GM18499 (cell line): ENCODE measurements around the gene IVNS1ABP.

ENCODE experiments used
- ATAC-seq: cut with Tn5 transposase; IDR thresholded peaks from one replicate; pipeline ENCODE4 v1.9.1; 2021; ENCODE audit warnings: moderate number of reproducible peaks; ENCODE audit not compliant: insufficient read depth, unreplicated experiment

Gene IVNS1ABP

GRCh38 chr1:185297982-185298381 lies 19.1 kb downstream of the IVNS1ABP start:
- ATAC-seq: no peak

DNA sequence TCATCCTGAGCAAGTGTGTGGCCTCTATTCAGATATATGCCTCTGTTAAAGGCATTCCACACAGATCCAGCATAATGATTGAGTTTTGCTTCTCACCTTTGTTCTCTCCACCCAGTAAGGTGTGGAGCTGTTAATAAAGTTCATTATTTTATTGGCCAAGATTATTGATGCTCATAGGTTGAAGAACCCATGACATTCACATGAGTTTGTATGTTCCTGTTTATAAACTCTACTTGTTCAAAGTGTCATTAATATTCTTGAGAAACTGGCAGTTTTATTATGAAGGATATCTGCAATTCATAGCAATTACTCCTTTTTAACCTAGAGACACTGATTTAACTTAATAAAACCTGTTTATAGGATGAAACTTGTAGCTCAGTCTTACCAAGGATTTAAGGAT lies 22.0 kb downstream of the IVNS1ABP start:
- no peak for ATAC-seq

- no peak for ATAC-seq
These were observed 23.0 kb downstream of the IVNS1ABP start for GRCh38 chr1:185293967-185294542.

- no peak for ATAC-seq
These were observed 24.8 kb downstream of the IVNS1ABP start for GRCh38 chr1:185292237-185292636.

DNA sequence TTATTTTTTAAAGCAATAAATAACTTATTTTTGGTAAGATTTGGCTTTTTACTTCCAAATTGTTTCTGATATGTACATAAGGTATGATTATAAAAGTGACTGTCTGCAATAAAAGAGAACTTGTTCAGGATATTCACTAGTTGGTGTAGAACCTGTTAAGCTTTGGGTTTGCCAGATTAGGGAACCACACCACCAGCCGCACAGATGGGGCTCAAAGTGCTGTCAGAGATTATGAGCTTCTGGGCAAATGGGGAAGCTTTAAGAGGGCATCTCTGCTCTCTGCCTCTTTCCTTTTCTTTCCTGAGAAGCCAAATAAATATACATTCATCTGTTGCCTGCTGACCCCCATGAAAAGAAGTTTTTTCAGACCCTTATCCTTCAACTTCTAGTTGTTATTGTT lies 25.4 kb downstream of the IVNS1ABP start:
- ATAC-seq: no peak

DNA sequence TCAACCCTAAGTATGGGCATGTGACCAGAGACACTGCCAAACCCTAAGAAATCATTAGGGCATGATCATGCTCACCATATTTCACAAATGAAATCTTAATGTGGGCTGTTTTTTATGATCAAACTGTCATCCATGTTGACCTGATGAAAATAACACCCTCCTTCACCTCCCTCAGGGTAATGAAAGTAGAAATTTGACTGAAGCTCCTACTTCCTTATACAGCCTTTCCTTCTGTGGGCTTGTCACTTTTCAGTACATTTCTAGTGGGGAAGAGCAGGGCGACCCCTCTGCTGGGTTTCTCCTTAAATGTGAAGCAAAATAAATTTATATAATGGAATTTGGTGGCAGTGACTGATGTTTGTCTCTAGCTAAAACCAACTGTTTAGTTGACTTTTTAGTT lies 25.9 kb downstream of the IVNS1ABP start:
- ATAC-seq: no peak

GRCh38 chr1:185289880-185290279 lies 27.2 kb downstream of the IVNS1ABP start:
- no peak for ATAC-seq

- no peak for ATAC-seq
These were observed 28.6 kb downstream of the IVNS1ABP start for GRCh38 chr1:185288435-185288834.

- ATAC-seq: no peak
These were observed 29.6 kb downstream of the IVNS1ABP start for GRCh38 chr1:185287451-185287850.

DNA sequence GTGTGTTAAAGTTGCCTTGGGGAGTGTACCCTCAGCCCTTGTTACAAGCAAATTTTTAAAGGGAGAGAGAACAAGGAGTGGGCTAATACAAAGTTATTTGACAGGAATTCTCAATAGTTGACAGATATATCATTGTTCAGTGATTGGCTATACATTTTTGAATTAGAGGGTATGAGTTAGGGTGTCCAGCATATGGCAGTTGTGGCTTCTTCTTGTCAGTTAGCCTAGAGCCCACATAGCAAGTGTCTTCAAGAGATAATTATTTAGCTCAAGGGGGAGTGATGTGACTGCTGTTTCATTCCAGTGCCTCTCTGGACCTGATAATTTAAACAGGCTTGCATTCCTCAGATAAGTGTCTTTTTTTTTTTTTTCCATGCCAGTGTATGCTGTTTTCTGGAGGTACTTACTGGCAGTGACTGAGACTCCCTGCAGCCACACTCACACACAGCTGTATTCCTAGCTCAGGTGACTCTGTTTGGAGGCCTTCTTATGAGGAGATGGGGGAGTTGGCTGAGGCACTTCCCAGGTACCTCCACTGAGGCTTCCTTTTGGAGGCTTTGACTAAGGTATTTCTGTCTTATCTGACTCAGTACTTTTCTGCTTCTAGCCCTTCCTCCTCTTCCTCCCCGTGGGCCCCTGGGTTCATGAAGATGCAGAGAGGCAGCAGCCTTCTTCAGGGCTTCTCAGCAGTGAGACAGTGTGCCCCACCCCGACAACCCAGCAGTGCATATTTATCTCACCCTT lies 32.3 kb downstream of the IVNS1ABP start:
- ATAC-seq: no peak

GRCh38 chr1:185284116-185284515 lies 32.9 kb downstream of the IVNS1ABP start:
- no peak for ATAC-seq

- ATAC-seq: peak; percentile 74
These were observed 35.8 kb downstream of the IVNS1ABP start for GRCh38 chr1:185281245-185281644.

DNA sequence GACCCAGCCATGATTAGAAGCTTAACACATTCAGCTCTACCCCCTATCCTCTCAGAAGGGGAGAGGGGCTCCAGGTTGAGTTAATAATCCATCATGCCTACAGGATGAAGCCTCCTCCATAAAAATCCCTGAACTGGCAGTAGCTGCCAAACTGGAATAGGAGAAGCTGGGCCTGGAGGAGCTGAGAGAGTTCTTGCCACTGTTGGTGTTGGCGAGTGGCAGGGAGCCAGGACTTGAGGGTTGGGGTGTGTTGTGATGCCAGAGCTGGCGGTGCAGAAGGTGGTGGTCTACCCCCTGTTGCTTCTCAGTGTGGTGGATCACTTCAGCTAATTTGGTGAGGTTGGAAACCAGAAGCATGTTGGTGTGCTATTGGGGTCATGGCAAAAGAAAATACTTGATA lies 36.5 kb downstream of the IVNS1ABP start:
- ATAC-seq: no peak

DNA sequence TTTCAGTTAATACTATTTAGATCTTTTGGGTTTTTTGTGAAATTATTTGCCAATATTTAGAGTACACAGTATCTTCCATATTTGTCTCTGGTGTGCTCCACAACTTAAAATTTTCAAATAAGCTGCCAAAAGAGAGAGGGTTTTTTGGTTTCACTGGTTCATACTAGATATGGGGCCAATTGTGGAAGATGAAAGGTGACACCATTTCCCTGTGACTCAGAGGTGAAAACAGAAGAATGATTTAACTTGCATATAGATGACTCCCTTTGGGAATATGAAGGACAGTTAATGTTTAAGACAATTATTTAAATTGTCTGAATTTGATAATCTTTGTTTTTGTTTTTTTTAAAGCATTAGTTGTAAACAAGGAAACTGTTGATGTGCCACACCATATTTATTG lies 37.5 kb downstream of the IVNS1ABP start:
- no peak for ATAC-seq

DNA sequence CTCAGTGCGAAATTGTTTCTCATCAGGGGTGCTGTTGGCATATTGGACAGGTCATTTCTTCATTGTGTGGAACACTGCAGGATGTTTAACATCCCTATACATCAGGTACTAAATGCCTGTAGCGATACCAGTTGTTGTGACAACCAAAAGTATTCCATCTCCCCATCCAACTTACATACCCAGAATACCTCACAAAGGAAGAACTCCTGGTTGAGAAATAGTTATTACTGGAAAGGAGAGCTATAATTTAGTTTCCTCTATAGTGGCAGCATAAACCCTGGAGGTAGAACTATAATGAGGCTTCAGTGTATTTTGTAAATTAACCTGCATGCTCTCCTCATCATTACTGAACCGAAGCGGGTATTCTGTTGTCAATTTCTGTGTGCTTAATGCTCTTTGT lies 45.1 kb downstream of the IVNS1ABP start:
- no peak for ATAC-seq

GRCh38 chr1:185268352-185268751 lies 48.7 kb downstream of the IVNS1ABP start:
- ATAC-seq: no peak

DNA sequence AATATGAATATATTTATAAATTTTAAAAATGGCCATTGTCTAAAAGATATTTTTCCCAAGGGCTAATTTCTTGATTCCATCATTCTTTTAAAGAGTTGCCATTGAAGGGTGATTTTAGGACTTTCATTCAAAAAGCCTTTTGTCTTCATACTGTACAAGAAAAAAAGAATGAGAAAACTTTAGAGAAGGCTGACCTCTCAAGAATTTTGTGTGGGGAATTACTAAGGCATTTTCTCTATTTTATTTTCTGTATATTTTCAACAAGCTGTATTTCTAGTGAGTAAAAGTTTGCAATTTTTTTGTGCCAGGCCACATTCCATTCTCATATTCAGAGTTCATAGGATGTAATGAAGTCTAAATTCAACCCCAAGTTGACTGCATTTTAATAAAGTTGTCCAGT lies 49.3 kb downstream of the IVNS1ABP start:
- ATAC-seq: no peak

DNA sequence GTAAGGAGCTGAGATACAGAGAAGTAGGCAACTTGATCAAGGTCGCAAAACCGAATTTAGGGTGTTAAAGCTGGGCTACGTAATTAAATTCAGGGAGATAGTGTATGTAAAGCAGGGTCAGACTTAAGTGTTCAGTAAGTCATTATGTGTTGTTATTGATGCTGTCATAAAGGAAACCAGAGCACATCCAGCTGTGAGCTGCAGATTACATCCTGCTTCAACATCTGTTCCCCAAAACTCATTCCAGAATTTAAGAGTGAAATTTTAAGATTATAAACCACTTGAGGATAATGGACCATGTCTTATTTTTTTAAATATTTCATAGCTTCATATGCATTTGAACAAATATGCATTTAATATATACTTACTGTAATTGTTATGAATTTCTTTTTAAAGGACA lies 49.7 kb downstream of the IVNS1ABP start:
- no peak for ATAC-seq

DNA sequence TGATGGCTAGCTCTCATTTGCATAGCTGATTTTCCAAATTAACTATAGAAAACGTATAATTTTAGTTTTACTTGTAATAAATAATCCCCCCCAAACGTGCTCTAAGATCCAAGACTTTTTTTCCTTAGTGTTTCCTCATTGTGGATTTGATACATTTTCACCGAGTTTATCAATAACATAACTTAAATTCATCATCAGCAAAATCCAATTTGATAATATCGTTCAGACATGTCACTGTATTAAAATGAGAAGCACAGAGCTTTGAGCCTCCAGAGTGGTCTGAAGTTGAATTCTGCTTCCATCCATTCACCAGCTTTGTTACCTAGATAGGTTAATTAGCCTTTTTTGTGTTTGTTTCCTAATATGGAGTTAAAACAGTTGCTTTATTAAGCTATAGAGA lies 51.7 kb downstream of the IVNS1ABP start:
- no peak for ATAC-seq

DNA sequence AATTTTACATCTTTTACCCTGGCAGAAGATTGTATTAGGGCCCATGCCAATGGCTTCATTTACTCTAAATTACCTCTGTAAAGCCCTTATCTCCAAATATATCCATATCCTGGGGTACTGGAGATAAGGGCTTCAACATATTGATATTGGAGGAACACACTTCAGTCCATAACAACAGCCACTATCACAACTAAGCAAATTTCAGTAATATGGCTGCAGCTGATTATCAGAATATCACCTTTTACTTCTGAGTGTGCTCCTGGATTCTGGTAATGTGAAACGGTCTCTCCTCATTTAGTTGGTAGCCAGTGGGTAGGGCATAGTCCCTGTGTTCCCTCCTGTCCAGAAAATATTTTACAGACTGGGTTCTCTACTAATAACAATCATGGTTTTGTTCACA lies 53.3 kb downstream of the IVNS1ABP start:
- ATAC-seq: no peak

- ATAC-seq: no peak
These were observed 53.8 kb downstream of the IVNS1ABP start for GRCh38 chr1:185263292-185263691.

DNA sequence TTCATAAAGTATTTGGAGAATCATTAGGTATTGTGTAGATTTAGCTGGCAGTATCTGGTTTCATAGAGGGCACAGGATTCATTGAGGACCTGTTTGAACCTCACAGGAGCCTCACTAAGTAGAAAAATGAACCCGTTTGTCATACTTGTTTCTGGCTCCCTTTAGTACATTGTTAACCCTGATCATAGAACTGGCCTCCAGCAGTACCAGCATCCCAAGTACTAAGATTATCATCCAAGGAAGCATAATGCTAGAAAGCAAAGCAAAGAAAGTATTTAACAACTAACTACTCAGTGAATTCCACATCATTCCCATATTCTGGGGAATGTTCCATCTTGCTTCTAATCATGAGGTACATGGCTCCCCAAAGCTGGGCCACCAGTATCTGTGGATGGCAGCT lies 54.9 kb downstream of the IVNS1ABP start:
- no peak for ATAC-seq
